IMR-90 (cell line): ENCODE measurements around the gene VAT1. TPM values are rescaled to one million over a fixed set of nuclear protein-coding genes. Genes with fewer than 3 reads are reported as not detected.

Experiments used
- ATAC-seq: fragments of 200-7000 bp; cut with Tn5 transposase; 2 replicates; pipeline ENCODE4 v1.9.1; 2020; ENCODE audit warnings: low read depth, mild to moderate bottlenecking, moderate library complexity
- BruUV-seq: library from RNA; stranded (reverse); fragments of 400-500 nt; replicated peaks from 2 replicates; lab custom pipeline; 2021; lab: Mats Ljungman, UMichigan
- CTCF ChIA-PET: fragments of 300-600 bp; formaldehyde crosslinking; extraction: SDS; loops from one replicate; lab custom pipeline; 2021; ENCODE audit warnings: antibody characterized with exemption; lab: Yijun Ruan, JAX
- POLR2A ChIA-PET: fragments of 300-600 bp; sonication (Branson Sonifier 250); formaldehyde crosslinking; loops from one replicate; lab custom pipeline; 2022; ENCODE audit warnings: antibody characterized with exemption; ENCODE audit not compliant: unreplicated experiment; lab: Charles Lee
- DNase-seq: peaks from one replicate; pipeline ENCODE4 v3.0.0; 2013
- H2AFZ ChIP-seq: replicated peaks from 2 replicates; pipeline ENCODE3; 2013; ENCODE audit warnings: low read length, mild to moderate bottlenecking; ENCODE audit not compliant: poor library complexity
- H2AK5ac ChIP-seq: 2 replicates; pipeline ENCODE4 v1.6.1; 2013; ENCODE audit warnings: low read depth, low read length, inconsistent platforms
- H2AK9ac ChIP-seq: replicated peaks from 2 replicates; pipeline ENCODE3; 2013; ENCODE audit warnings: mild to moderate bottlenecking, low read depth, low read length, moderate library complexity; ENCODE audit not compliant: poor library complexity
- H2BK120ac ChIP-seq: 2 replicates; pipeline ENCODE4 v1.6.1; 2013; ENCODE audit warnings: low read depth, low read length, inconsistent platforms
- H2BK15ac ChIP-seq: 3 replicates; pipeline ENCODE4 v1.6.1; 2013; ENCODE audit warnings: low read depth, low read length, inconsistent platforms
- H2BK20ac ChIP-seq: 2 replicates; pipeline ENCODE4 v1.6.1; 2013; ENCODE audit warnings: low read depth, mild to moderate bottlenecking, inconsistent platforms, low read length, moderate library complexity
- H2BK5ac ChIP-seq: 2 replicates; pipeline ENCODE4 v1.6.1; 2013; ENCODE audit warnings: mild to moderate bottlenecking, low read depth, low read length, inconsistent platforms; ENCODE audit not compliant: poor library complexity, severe bottlenecking
- H3K14ac ChIP-seq: replicated peaks from 2 replicates; pipeline ENCODE4 v1.6.1; 2013; ENCODE audit warnings: low read depth, low read length, inconsistent platforms
- H3K18ac ChIP-seq: 2 replicates; pipeline ENCODE4 v1.6.1; 2013; ENCODE audit warnings: low read depth, low read length, control low read depth
- H3K23ac ChIP-seq: 2 replicates; pipeline ENCODE4 v1.6.1; 2013; ENCODE audit warnings: low read depth, low read length, inconsistent platforms
- H3K27ac ChIP-seq: 2 replicates; pipeline ENCODE4 v1.5.1; 2013; ENCODE audit warnings: mild to moderate bottlenecking, control low read depth, low read length; ENCODE audit not compliant: insufficient read depth
- H3K27me3 ChIP-seq: 2 replicates; pipeline ENCODE4 v1.6.1; 2013; ENCODE audit warnings: low read length; ENCODE audit not compliant: control insufficient read depth, insufficient read depth
- H3K36me3 ChIP-seq: 2 replicates; pipeline ENCODE4 v1.6.1; 2013; ENCODE audit warnings: low read length, mixed read lengths; ENCODE audit not compliant: control insufficient read depth, insufficient read depth
- H3K4ac ChIP-seq: 2 replicates; pipeline ENCODE4 v1.6.1; 2013; ENCODE audit warnings: low read depth, low read length, inconsistent platforms
- H3K4me1 ChIP-seq: 2 replicates; pipeline ENCODE4 v1.6.1; 2013; ENCODE audit warnings: low read length, mixed read lengths; ENCODE audit not compliant: control insufficient read depth, insufficient read depth
- H3K4me2 ChIP-seq: 2 replicates; pipeline ENCODE4 v1.6.1; 2013; ENCODE audit warnings: low read depth, mild to moderate bottlenecking, control low read depth, low read length, moderate library complexity
- H3K4me3 ChIP-seq: 2 replicates; pipeline ENCODE4 v1.5.1; 2013; ENCODE audit warnings: low read depth, mild to moderate bottlenecking, control low read depth, low read length, moderate library complexity; ENCODE audit not compliant: insufficient read depth
- H3K56ac ChIP-seq: 2 replicates; pipeline ENCODE4 v1.6.1; 2013; ENCODE audit warnings: low read length, inconsistent platforms; ENCODE audit not compliant: insufficient read depth; ENCODE audit errors: extremely low read depth
- H3K79me1 ChIP-seq, 2 experiments: 2 replicates each; pipeline ENCODE4 v1.6.1; 2013; ENCODE audit warnings: low read length in 2 of 2, inconsistent platforms in 1 of 2, low read depth in 1 of 2
- H3K9ac ChIP-seq: 2 replicates; pipeline ENCODE4 v1.6.1; 2013; ENCODE audit warnings: low read depth, low read length, control low read depth
- H3K9me1 ChIP-seq: 2 replicates; pipeline ENCODE4 v1.6.1; 2013; ENCODE audit warnings: low read length, inconsistent platforms; ENCODE audit not compliant: insufficient read depth
- H3K9me3 ChIP-seq: 2 replicates; pipeline ENCODE4 v1.6.1; 2013; ENCODE audit warnings: low read length; ENCODE audit not compliant: control insufficient read depth, insufficient read depth
- H4K20me1 ChIP-seq: 2 replicates; pipeline ENCODE4 v1.6.1; 2013; ENCODE audit warnings: low read length, inconsistent platforms; ENCODE audit not compliant: insufficient read depth
- H4K5ac ChIP-seq: 2 replicates; pipeline ENCODE4 v1.6.1; 2013; ENCODE audit warnings: mild to moderate bottlenecking, low read depth, low read length, control low read depth
- H4K8ac ChIP-seq, 2 experiments: 2 replicates each; pipeline ENCODE4 v1.6.1; 2013; ENCODE audit warnings: low read depth in 2 of 2, low read length in 2 of 2, control low read depth in 1 of 2, inconsistent platforms in 1 of 2
- H4K91ac ChIP-seq: 2 replicates; pipeline ENCODE4 v1.6.1; 2013; ENCODE audit warnings: low read depth, low read length, inconsistent platforms; ENCODE audit not compliant: insufficient read depth
- BHLHE40 ChIP-seq: fragments of 150-350 bp; IDR thresholded peaks from 2 replicates; pipeline ENCODE4 v1.6.1; 2016; ENCODE audit warnings: mild to moderate bottlenecking, low read depth, low read length
- CEBPB ChIP-seq: IDR thresholded peaks from 2 replicates; pipeline ENCODE4 v1.6.1; 2012; ENCODE audit warnings: low read depth, low read length, improper control_type of control experiment
- FOS ChIP-seq: fragments of 150-350 bp; IDR thresholded peaks from 2 replicates; pipeline ENCODE4 v1.6.1; 2016; ENCODE audit warnings: low read depth, low read length
- MAFK ChIP-seq: IDR thresholded peaks from 2 replicates; pipeline ENCODE4 v1.6.1; 2012; ENCODE audit warnings: low read depth, low read length, improper control_type of control experiment
- MAZ ChIP-seq: IDR thresholded peaks from 2 replicates; pipeline ENCODE4 v1.6.1; 2012; ENCODE audit warnings: low read depth, mild to moderate bottlenecking, low read length, improper control_type of control experiment, moderate library complexity, borderline replicate concordance
- MXI1 ChIP-seq: IDR thresholded peaks from 2 replicates; pipeline ENCODE4 v1.6.1; 2012; ENCODE audit warnings: low read depth, mild to moderate bottlenecking, low read length, moderate library complexity, borderline replicate concordance
- NFE2L2 ChIP-seq: fragments of 150-350 bp; IDR thresholded peaks from 2 replicates; pipeline ENCODE4 v1.6.1; 2016; ENCODE audit warnings: low read depth, mild to moderate bottlenecking, low read length
- POLR2A ChIP-seq: IDR thresholded peaks from 2 replicates; pipeline ENCODE4 v1.6.1; 2012; ENCODE audit warnings: mild to moderate bottlenecking, low read depth, low read length
- RAD21 ChIP-seq: IDR thresholded peaks from 2 replicates; pipeline ENCODE4 v1.6.1; 2012; ENCODE audit warnings: low read length, improper control_type of control experiment
- RCOR1 ChIP-seq: IDR thresholded peaks from 2 replicates; pipeline ENCODE4 v1.6.1; 2012; ENCODE audit warnings: mild to moderate bottlenecking, low read length, improper control_type of control experiment; ENCODE audit not compliant: insufficient replicate concordance
- RFX5 ChIP-seq: IDR thresholded peaks from 2 replicates; pipeline ENCODE4 v1.8.0; 2012; ENCODE audit warnings: low read depth, mild to moderate bottlenecking, low read length, moderate library complexity
- WGBS, 2 experiments: methylation state at CpG; one replicate each; pipeline versions ENCODE4 v1.1.5 to v1.1.7; 2013; ENCODE audit warnings: missing lambda C conversion rate in 2 of 2; ENCODE audit not compliant: insufficient read length in 1 of 2; ENCODE audit errors: extremely low coverage in 2 of 2; 5-methylcytosine and 5-hydroxymethylcytosine counted together
- dilution Hi-C: fragments of 300-500 bp; cut with HindIII; formaldehyde crosslinking; loops from one replicate; pipeline ENCODE4 v1.14.3; 2018; ENCODE audit warnings: low sequenced_read_pairs; ENCODE audit not compliant: unreplicated experiment
- in situ Hi-C: fragments of 300-500 bp; cut with MboI; formaldehyde crosslinking; loops from 3 replicates; pipeline ENCODE4 v1.14.3; 2019; ENCODE audit warnings: low sequenced_read_pairs, inconsistent platforms, mixed read lengths
- intact Hi-C: fragments of 100-400 bp; cut with micrococcal nuclease; formaldehyde crosslinking; loops from 2 replicates; pipeline ENCODE4 v1.10.0; 2022
- polyA plus RNA-seq, 3 experiments: library from polyadenylated mRNA; depleted of rRNA; stranded (reverse); fragments of >200 nt; gene quantifications; 2 replicates each; pipeline ENCODE4 v1.2.3, GENCODE V29; 2012; ENCODE audit warnings: low replicate concordance in 1 of 3
- total RNA-seq: library from RNA; depleted of rRNA; stranded (reverse); fragments of >200 nt; gene quantifications from 2 replicates; pipeline ENCODE4 v1.2.3, GENCODE V29; 2012
- TF ChIP-seq, protein P1 (sequence below): conservative IDR thresholded peaks from 2 replicates; pipeline ENCODE4 v1.5.1; 2012; ENCODE audit warnings: mild to moderate bottlenecking, low read depth, low read length, improper control_type of control experiment
- TF ChIP-seq, protein P2 (sequence below): fragments of 150-350 bp; IDR thresholded peaks from 2 replicates; pipeline ENCODE4 v1.6.1; 2016; ENCODE audit warnings: low read depth, mild to moderate bottlenecking, low read length, moderate library complexity, borderline replicate concordance

Gene VAT1
- total and polyA plus RNA-seq, 2 of the 4 experiments (the other 2 are of a cell fraction) = 97.3 to 101 TPM

DNA sequence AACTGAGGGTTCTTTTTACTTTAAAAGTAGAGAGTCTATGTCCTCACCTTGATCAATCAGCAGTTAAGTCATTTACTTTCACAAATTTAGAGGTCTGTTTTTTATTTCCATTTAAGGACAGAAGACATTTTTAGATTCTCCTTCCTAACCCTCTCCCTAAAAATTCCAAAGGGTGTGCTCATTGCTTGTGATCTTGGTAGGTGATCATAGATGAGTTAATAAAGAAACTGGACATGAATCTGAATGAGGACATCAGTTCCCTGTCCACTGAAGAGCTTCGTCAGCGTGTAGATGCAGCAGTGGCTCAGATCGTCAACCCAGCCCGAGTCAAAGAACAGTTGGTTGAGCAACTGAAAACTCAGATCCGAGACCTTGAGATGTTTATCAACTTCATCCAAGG lies 33.0 kb downstream of the VAT1 start:
- no CpG with 5 or more reads among the region's 5 CpGs for WGBS, 2 experiments
- H3K14ac ChIP-seq = peak overlapping the region; percentile 68; the same call in 1 of the 2 replicates
- H3K4ac ChIP-seq = peak overlapping the region; percentile 70; the same call in 1 of the 2 replicates
- no peaks in the 10 kb centered on the region for H3K9me3 ChIP-seq
- H3K36me3 ChIP-seq = peaks cover 42% of the 10 kb centered on the region
- no peaks in the 10 kb centered on the region for H3K27me3 ChIP-seq
- H3K23ac ChIP-seq = no peak overlapping the region; the same call in 1 of the 2 replicates
- POLR2A ChIA-PET = interaction anchor here (1.5 kb wide), 1 partner anchor 9 kb away, joined by 5 read pairs; the partner anchor contains the start of gene RPL27
- CTCF ChIA-PET = no interaction called here
- H3K56ac ChIP-seq = no peak overlapping the region
- no peak overlapping the region for H3K4me2 ChIP-seq
- no TSS peak for BruUV-seq
- peak overlapping the region; percentile 33 for H2AFZ ChIP-seq
- DNase-seq = no peak
- H3K18ac ChIP-seq = no peak overlapping the region
- H2AK9ac ChIP-seq = peak overlapping the region; percentile 44
- TF ChIP-seq MXI1 = no peak
- TF ChIP-seq, protein P1, sequence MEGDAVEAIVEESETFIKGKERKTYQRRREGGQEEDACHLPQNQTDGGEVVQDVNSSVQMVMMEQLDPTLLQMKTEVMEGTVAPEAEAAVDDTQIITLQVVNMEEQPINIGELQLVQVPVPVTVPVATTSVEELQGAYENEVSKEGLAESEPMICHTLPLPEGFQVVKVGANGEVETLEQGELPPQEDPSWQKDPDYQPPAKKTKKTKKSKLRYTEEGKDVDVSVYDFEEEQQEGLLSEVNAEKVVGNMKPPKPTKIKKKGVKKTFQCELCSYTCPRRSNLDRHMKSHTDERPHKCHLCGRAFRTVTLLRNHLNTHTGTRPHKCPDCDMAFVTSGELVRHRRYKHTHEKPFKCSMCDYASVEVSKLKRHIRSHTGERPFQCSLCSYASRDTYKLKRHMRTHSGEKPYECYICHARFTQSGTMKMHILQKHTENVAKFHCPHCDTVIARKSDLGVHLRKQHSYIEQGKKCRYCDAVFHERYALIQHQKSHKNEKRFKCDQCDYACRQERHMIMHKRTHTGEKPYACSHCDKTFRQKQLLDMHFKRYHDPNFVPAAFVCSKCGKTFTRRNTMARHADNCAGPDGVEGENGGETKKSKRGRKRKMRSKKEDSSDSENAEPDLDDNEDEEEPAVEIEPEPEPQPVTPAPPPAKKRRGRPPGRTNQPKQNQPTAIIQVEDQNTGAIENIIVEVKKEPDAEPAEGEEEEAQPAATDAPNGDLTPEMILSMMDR = no peak
- TF ChIP-seq POLR2A = no peak
- no peak for TF ChIP-seq RFX5
- TF ChIP-seq BHLHE40 = no peak
- no peak for TF ChIP-seq NFE2L2
- no peak for TF ChIP-seq RCOR1
- TF ChIP-seq FOS = no peak
- TF ChIP-seq, protein P2, sequence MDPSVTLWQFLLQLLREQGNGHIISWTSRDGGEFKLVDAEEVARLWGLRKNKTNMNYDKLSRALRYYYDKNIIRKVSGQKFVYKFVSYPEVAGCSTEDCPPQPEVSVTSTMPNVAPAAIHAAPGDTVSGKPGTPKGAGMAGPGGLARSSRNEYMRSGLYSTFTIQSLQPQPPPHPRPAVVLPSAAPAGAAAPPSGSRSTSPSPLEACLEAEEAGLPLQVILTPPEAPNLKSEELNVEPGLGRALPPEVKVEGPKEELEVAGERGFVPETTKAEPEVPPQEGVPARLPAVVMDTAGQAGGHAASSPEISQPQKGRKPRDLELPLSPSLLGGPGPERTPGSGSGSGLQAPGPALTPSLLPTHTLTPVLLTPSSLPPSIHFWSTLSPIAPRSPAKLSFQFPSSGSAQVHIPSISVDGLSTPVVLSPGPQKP = no peak
- TF ChIP-seq RAD21 = no peak
- no peak for TF ChIP-seq MAFK
- no peak for TF ChIP-seq CEBPB
- no peak for TF ChIP-seq MAZ
- H3K27ac ChIP-seq = no peak overlapping the region
- peak overlapping the region in 1 of 2 experiments; percentile 61; a peak in 1 of 4 replicates for H4K8ac ChIP-seq
- H4K91ac ChIP-seq = peak overlapping the region; percentile 71; the same call in 1 of the 2 replicates
- H4K20me1 ChIP-seq = no peaks in the 10 kb centered on the region
- H3K9me1 ChIP-seq = peaks cover 14% of the 10 kb centered on the region
- dilution Hi-C loops = no loop called here
- peaks cover 6 to 44% of the 10 kb centered on the region in 2 experiments; a peak in 3 of 4 replicates for H3K79me1 ChIP-seq
- H2AK5ac ChIP-seq = peak overlapping the region; percentile 83
- H3K9ac ChIP-seq = no peak overlapping the region
- H4K5ac ChIP-seq = no peak overlapping the region
- H3K4me1 ChIP-seq = no peaks in the 10 kb centered on the region; the same call in 1 of the 2 replicates
- no peak overlapping the region for H3K4me3 ChIP-seq
- H2BK5ac ChIP-seq = peak overlapping the region; percentile 68
- H2BK15ac ChIP-seq = peak overlapping the region; percentile 58; the same call in 1 of the 3 replicates
- no peak for ATAC-seq
- in situ Hi-C loops = loop anchor here (25.0 kb wide), 1 partner anchor 373 kb away; no protein-coding TSS in a partner anchor
- H2BK120ac ChIP-seq = peak overlapping the region; percentile 55; the same call in 1 of the 2 replicates
- intact Hi-C loops = no loop called here
- peak overlapping the region; percentile 52; the same call in 1 of the 2 replicates for H2BK20ac ChIP-seq
